GM12873 (cell line): ENCODE measurements around the gene AKT3.

Experiments
- CTCF ChIP-seq: IDR thresholded peaks from 2 replicates; pipeline ENCODE4 v1.5.1; 2012; ENCODE audit warnings: low read depth, mild to moderate bottlenecking, moderate library complexity, low read length, control low read depth; ENCODE audit not compliant: insufficient read depth; ENCODE audit errors: missing control alignments

Gene AKT3

GRCh38 chr1:243730487-243731150 lies 119.4 kb downstream of the AKT3 start:
- no peak for TF ChIP-seq CTCF

- TF ChIP-seq CTCF = no peak
Measured at GRCh38 chr1:243729956-243730355, 120.1 kb downstream of the AKT3 start.

- no peak for TF ChIP-seq CTCF
Measured at GRCh38 chr1:243727503-243728203, 122.4 kb downstream of the AKT3 start.

- no peak for TF ChIP-seq CTCF
Measured at GRCh38 chr1:243726806-243727502, 123.1 kb downstream of the AKT3 start.

GRCh38 chr1:243725846-243726245 lies 124.2 kb downstream of the AKT3 start:
- no peak for TF ChIP-seq CTCF

- no peak for TF ChIP-seq CTCF
Measured at GRCh38 chr1:243725075-243725474, 125.0 kb downstream of the AKT3 start.

GRCh38 chr1:243723458-243724043 lies 126.5 kb downstream of the AKT3 start:
- no peak for TF ChIP-seq CTCF
